ENCODE results near the gene GGT7.

Gene GGT7

GRCh38 chr20:34824452-34824805 lies 48.2 kb downstream of the GGT7 start:
- no peaks in the 10 kb centered on the region for H3K27me3 ChIP-seq (ENCODE audit: low read length)
- H3K27ac ChIP-seq (ENCODE audit: low read depth, low read length): peak overlapping the region; percentile 66
- peak overlapping the region; percentile 65 for H3K9ac ChIP-seq (ENCODE audit: low read length)
- H2AFZ ChIP-seq (ENCODE audit: low read depth, low read length, severe bottlenecking): no peak overlapping the region
- peaks cover 53% of the 10 kb centered on the region for H3K79me2 ChIP-seq (ENCODE audit: insufficient read depth, low read length)
- no peak for TF ChIP-seq EZH2phosphoT487 (conservative IDR thresholded peaks at IDR 0.05; ENCODE audit: low read length)
- TF ChIP-seq, protein P1, sequence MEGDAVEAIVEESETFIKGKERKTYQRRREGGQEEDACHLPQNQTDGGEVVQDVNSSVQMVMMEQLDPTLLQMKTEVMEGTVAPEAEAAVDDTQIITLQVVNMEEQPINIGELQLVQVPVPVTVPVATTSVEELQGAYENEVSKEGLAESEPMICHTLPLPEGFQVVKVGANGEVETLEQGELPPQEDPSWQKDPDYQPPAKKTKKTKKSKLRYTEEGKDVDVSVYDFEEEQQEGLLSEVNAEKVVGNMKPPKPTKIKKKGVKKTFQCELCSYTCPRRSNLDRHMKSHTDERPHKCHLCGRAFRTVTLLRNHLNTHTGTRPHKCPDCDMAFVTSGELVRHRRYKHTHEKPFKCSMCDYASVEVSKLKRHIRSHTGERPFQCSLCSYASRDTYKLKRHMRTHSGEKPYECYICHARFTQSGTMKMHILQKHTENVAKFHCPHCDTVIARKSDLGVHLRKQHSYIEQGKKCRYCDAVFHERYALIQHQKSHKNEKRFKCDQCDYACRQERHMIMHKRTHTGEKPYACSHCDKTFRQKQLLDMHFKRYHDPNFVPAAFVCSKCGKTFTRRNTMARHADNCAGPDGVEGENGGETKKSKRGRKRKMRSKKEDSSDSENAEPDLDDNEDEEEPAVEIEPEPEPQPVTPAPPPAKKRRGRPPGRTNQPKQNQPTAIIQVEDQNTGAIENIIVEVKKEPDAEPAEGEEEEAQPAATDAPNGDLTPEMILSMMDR (IDR thresholded peaks at IDR 0.05; ENCODE audit: insufficient read depth, low read length, poor library complexity, severe bottlenecking): no peak
- peak overlapping the region; percentile 56 for H3K4me3 ChIP-seq (ENCODE audit: insufficient read depth, low read length, poor library complexity, severe bottlenecking)
- H3K36me3 ChIP-seq (ENCODE audit: low read length): no peaks in the 10 kb centered on the region
- H3F3A ChIP-seq (ENCODE audit: insufficient read depth): no peaks in the 10 kb centered on the region; the same call in 1 of the 2 replicates
- H4K20me1 ChIP-seq (ENCODE audit: low read depth, low read length): peaks cover 5% of the 10 kb centered on the region; the same call in 1 of the 2 replicates
- no peaks in the 10 kb centered on the region for H3K9me2 ChIP-seq (replicated peaks; ENCODE audit: insufficient read depth, low read length)
- no peaks in the 10 kb centered on the region for H3K9me3 ChIP-seq (ENCODE audit: insufficient read depth, low read length)
- H3K4me2 ChIP-seq (ENCODE audit: low read depth, low read length, poor library complexity, severe bottlenecking): peak overlapping the region; percentile 99

DNA sequence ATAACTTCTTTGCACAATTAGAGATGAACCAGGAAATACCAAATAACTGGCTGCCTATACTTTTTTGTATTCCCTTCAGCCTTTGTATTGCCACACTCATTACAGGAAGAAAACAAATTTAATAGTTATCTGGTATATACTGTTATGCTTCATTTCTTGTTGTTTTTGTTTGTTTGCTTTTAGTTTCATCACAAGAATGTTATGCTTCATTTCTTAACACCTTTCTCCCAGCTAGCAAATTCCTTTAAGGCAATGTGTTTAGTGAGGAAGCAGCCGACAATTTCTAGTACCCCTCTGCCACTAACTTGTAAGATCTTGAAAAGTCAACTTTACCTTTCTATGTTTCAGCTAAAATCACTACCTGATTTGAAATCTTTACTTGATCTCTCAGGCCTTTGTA lies 48.6 kb downstream of the GGT7 start:
- H3K9me2 ChIP-seq (replicated peaks; ENCODE audit: insufficient read depth, low read length): no peaks in the 10 kb centered on the region
- H3K27me3 ChIP-seq (ENCODE audit: low read length): no peaks in the 10 kb centered on the region
- H2AFZ ChIP-seq (ENCODE audit: low read depth, low read length, severe bottlenecking): no peak overlapping the region
- TF ChIP-seq EZH2phosphoT487 (conservative IDR thresholded peaks at IDR 0.05; ENCODE audit: low read length): no peak
- TF ChIP-seq, protein P1 (IDR thresholded peaks at IDR 0.05; ENCODE audit: insufficient read depth, low read length, poor library complexity, severe bottlenecking): no peak
- H3K4me3 ChIP-seq (ENCODE audit: insufficient read depth, low read length, poor library complexity, severe bottlenecking): peak overlapping the region; percentile 56
- no peaks in the 10 kb centered on the region for H3K36me3 ChIP-seq (ENCODE audit: low read length)
- no peaks in the 10 kb centered on the region for H3K9me3 ChIP-seq (ENCODE audit: insufficient read depth, low read length)
- H3K27ac ChIP-seq (ENCODE audit: low read depth, low read length): no peak overlapping the region
- no peaks in the 10 kb centered on the region; the same call in 1 of the 2 replicates for H3F3A ChIP-seq (ENCODE audit: insufficient read depth)
- peak overlapping the region; percentile 65; the same call in 1 of the 2 replicates for H3K9ac ChIP-seq (ENCODE audit: low read length)
- H4K20me1 ChIP-seq (ENCODE audit: low read depth, low read length): peaks cover 5% of the 10 kb centered on the region; the same call in 1 of the 2 replicates
- H3K79me2 ChIP-seq (ENCODE audit: insufficient read depth, low read length): peaks cover 57% of the 10 kb centered on the region
- H3K4me2 ChIP-seq (ENCODE audit: low read depth, low read length, poor library complexity, severe bottlenecking): peak overlapping the region; percentile 99

- no peak for TF ChIP-seq EZH2phosphoT487 (conservative IDR thresholded peaks at IDR 0.05; ENCODE audit: low read length)
- TF ChIP-seq, protein P1 (IDR thresholded peaks at IDR 0.05; ENCODE audit: insufficient read depth, low read length, poor library complexity, severe bottlenecking): no peak
- Histone ChIP-seq H3K36me3 (ENCODE audit: low read length) (no peaks in the 10 kb centered on the region), H3K27me3 (ENCODE audit: low read length) (no peaks in the 10 kb centered on the region), H3K27ac (ENCODE audit: low read depth, low read length) (no peak overlapping the region), H3K79me2 (ENCODE audit: insufficient read depth, low read length) (peaks cover 80% of the 10 kb centered on the region), H2AFZ (ENCODE audit: low read depth, low read length, severe bottlenecking) (no peak overlapping the region), H3K9me2 (replicated peaks; ENCODE audit: insufficient read depth, low read length) (no peaks in the 10 kb centered on the region), H3K9me3 (ENCODE audit: insufficient read depth, low read length) (no peaks in the 10 kb centered on the region), H3F3A (ENCODE audit: insufficient read depth) (no peaks in the 10 kb centered on the region; the same call in 1 of the 2 replicates), H3K4me2 (ENCODE audit: low read depth, low read length, poor library complexity, severe bottlenecking) (no peak overlapping the region), H4K20me1 (ENCODE audit: low read depth, low read length) (peaks cover 5% of the 10 kb centered on the region; the same call in 1 of the 2 replicates), H3K4me3 (ENCODE audit: insufficient read depth, low read length, poor library complexity, severe bottlenecking) (no peak overlapping the region), H3K9ac (ENCODE audit: low read length) (no peak overlapping the region)
Observed at GRCh38 chr20:34820805-34821578, 51.7 kb downstream of the GGT7 start.
